Measurements from ENCODE around the gene VILL.

VILL gene

DNA sequence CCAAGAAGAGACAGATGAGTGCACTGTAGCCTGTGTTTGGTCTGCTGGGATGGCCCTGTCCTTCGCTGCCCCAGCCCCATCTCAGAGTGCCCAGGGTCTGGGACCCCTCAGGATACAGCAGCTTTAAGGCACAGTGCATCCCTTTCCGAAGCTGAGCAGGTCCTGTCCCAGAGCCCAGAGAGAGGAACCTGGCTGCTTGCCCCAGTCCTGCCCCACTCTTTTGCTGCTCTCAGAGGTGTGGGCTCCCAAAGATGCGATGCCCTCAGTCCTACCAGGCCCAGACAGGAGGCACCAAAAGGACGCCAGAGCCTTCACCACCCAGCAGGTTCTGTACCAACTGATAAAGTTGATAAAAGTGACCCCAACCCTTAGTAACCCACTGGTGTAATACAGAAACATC, 30.6 kb downstream of the VILL start:
- TF ChIP-seq TEAD4 (IDR thresholded peaks at IDR 0.05) (no peak), FOXM1 (IDR thresholded peaks at IDR 0.05; ENCODE audit: borderline replicate concordance, low read depth) (no peak)

DNA sequence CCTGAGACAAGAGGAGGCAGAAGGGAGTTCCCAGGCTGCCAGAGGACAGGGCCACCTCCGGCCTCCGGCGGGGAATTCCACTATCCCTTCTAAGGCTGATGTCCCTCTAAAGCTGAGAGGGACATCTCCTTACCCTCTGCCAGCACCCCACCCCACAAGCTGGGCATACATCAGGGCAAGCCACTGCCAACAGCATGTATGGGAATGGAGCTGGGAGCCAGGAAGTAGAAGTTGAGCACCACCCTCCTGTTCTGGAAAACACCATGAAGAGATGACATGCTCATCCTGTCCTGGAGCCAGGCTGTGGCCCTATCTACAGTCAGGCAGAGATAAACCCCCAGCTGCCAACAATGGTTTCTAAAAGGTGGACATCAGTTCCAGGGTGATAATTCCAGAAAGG, 31.7 kb downstream of the VILL start:
- TF ChIP-seq TEAD4 (IDR thresholded peaks at IDR 0.05) (no peak), YY1 (IDR thresholded peaks at IDR 0.05; ENCODE audit: low read depth) (no peak), CEBPB (IDR thresholded peaks at IDR 0.05) (no peak), NFIC (IDR thresholded peaks at IDR 0.05) (no peak), USF1 (IDR thresholded peaks at IDR 0.05) (no peak), FOXM1 (IDR thresholded peaks at IDR 0.05; ENCODE audit: borderline replicate concordance, low read depth) (no peak), EGR1 (IDR thresholded peaks at IDR 0.05) (no peak), TCF12 (IDR thresholded peaks at IDR 0.05; ENCODE audit: low read depth) (no peak), CREB1 (IDR thresholded peaks at IDR 0.05; ENCODE audit: low read depth) (no peak), EP300 (IDR thresholded peaks at IDR 0.05; ENCODE audit: borderline replicate concordance) (no peak), ZBTB7A (IDR thresholded peaks at IDR 0.05; ENCODE audit: low read depth) (no peak), RAD21 (IDR thresholded peaks at IDR 0.05; ENCODE audit: low read depth) (no peak), TAF1 (IDR thresholded peaks at IDR 0.05; ENCODE audit: low read depth) (no peak)
- TF ChIP-seq, protein P1, sequence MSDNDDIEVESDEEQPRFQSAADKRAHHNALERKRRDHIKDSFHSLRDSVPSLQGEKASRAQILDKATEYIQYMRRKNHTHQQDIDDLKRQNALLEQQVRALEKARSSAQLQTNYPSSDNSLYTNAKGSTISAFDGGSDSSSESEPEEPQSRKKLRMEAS (IDR thresholded peaks at IDR 0.05), result no peak
- TF ChIP-seq, protein P2, sequence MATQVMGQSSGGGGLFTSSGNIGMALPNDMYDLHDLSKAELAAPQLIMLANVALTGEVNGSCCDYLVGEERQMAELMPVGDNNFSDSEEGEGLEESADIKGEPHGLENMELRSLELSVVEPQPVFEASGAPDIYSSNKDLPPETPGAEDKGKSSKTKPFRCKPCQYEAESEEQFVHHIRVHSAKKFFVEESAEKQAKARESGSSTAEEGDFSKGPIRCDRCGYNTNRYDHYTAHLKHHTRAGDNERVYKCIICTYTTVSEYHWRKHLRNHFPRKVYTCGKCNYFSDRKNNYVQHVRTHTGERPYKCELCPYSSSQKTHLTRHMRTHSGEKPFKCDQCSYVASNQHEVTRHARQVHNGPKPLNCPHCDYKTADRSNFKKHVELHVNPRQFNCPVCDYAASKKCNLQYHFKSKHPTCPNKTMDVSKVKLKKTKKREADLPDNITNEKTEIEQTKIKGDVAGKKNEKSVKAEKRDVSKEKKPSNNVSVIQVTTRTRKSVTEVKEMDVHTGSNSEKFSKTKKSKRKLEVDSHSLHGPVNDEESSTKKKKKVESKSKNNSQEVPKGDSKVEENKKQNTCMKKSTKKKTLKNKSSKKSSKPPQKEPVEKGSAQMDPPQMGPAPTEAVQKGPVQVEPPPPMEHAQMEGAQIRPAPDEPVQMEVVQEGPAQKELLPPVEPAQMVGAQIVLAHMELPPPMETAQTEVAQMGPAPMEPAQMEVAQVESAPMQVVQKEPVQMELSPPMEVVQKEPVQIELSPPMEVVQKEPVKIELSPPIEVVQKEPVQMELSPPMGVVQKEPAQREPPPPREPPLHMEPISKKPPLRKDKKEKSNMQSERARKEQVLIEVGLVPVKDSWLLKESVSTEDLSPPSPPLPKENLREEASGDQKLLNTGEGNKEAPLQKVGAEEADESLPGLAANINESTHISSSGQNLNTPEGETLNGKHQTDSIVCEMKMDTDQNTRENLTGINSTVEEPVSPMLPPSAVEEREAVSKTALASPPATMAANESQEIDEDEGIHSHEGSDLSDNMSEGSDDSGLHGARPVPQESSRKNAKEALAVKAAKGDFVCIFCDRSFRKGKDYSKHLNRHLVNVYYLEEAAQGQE (IDR thresholded peaks at IDR 0.05; ENCODE audit: low read depth), result no peak

DNA sequence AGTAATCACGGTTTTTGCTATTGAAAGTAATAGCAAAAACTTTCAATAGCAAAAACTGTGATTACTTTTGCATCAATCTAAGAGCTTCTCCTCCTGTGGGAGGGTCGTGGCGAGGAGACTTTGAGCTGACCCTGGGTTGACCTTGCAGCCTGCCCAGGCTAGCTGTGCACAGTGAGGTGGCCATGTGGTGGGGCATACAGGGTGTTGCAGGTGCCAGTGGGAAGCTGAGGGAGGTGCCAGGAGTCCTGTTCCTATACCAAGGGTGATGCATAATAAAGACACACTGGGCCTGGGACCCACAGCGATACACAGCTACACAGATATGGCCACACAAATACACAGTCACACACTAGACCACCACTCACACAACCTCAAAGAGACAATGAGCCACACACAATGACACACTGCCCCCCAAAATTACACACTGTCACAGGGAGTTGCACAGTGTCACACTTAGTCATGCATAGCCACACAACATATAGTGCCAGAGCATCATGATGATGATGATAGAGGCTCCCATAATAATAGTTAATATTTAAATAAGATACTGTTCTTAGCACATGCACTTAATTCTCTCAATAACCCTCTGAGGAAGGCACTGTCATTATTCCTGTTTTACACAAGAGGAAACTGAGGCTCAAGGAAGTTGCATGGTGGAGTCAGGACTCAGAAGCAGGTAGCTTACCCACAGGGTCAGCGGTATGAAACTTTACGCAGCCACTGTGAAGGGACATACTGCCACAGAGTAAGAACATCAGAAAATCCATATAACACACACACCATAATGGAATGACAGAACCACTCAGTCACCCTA, 32.5 kb downstream of the VILL start:
- no peak for TF ChIP-seq RAD21 (IDR thresholded peaks at IDR 0.05; ENCODE audit: low read depth)
- TF ChIP-seq TCF12 (IDR thresholded peaks at IDR 0.05; ENCODE audit: low read depth), result no peak
- TF ChIP-seq FOXM1 (IDR thresholded peaks at IDR 0.05; ENCODE audit: borderline replicate concordance, low read depth), result no peak
- TF ChIP-seq EP300 (IDR thresholded peaks at IDR 0.05; ENCODE audit: borderline replicate concordance), result no peak
- no peak for TF ChIP-seq EGR1 (IDR thresholded peaks at IDR 0.05)
- no peak for TF ChIP-seq TAF1 (IDR thresholded peaks at IDR 0.05; ENCODE audit: low read depth)
- no peak for TF ChIP-seq USF1 (IDR thresholded peaks at IDR 0.05)
- no peak for TF ChIP-seq CEBPB (IDR thresholded peaks at IDR 0.05)
- TF ChIP-seq CREB1 (IDR thresholded peaks at IDR 0.05; ENCODE audit: low read depth), result no peak
- no peak for TF ChIP-seq YY1 (IDR thresholded peaks at IDR 0.05; ENCODE audit: low read depth)
- TF ChIP-seq TEAD4 (IDR thresholded peaks at IDR 0.05), result no peak
- TF ChIP-seq NFIC (IDR thresholded peaks at IDR 0.05), result no peak
- TF ChIP-seq, protein P2 (IDR thresholded peaks at IDR 0.05; ENCODE audit: low read depth), result no peak
- TF ChIP-seq, protein P1 (IDR thresholded peaks at IDR 0.05), result no peak

- TF ChIP-seq EGR1 (IDR thresholded peaks at IDR 0.05) (no peak), YY1 (IDR thresholded peaks at IDR 0.05; ENCODE audit: low read depth) (no peak), FOXM1 (IDR thresholded peaks at IDR 0.05; ENCODE audit: borderline replicate concordance, low read depth) (no peak), USF1 (IDR thresholded peaks at IDR 0.05) (no peak), TEAD4 (IDR thresholded peaks at IDR 0.05) (no peak), ZBTB7A (IDR thresholded peaks at IDR 0.05; ENCODE audit: low read depth) (no peak), EP300 (IDR thresholded peaks at IDR 0.05; ENCODE audit: borderline replicate concordance) (no peak), TAF1 (IDR thresholded peaks at IDR 0.05; ENCODE audit: low read depth) (no peak), CREB1 (IDR thresholded peaks at IDR 0.05; ENCODE audit: low read depth) (no peak), RAD21 (IDR thresholded peaks at IDR 0.05; ENCODE audit: low read depth) (no peak), TCF12 (IDR thresholded peaks at IDR 0.05; ENCODE audit: low read depth) (no peak), CEBPB (IDR thresholded peaks at IDR 0.05) (no peak), NFIC (IDR thresholded peaks at IDR 0.05) (no peak)
- TF ChIP-seq, protein P1 (IDR thresholded peaks at IDR 0.05), result no peak
- TF ChIP-seq, protein P2 (IDR thresholded peaks at IDR 0.05; ENCODE audit: low read depth), result no peak
These were observed 36.3 kb downstream of the VILL start for GRCh38 chr3:38026856-38027255.
